ENCODE data around the gene RDH11. TPM values are rescaled to one million over a fixed set of nuclear protein-coding genes. Genes with fewer than 3 reads are reported as not detected.

RDH11 gene
- total RNA-seq, 4 donors from 2014 or later = 24.0 to 48.8 (median 34.9) TPM

DNA sequence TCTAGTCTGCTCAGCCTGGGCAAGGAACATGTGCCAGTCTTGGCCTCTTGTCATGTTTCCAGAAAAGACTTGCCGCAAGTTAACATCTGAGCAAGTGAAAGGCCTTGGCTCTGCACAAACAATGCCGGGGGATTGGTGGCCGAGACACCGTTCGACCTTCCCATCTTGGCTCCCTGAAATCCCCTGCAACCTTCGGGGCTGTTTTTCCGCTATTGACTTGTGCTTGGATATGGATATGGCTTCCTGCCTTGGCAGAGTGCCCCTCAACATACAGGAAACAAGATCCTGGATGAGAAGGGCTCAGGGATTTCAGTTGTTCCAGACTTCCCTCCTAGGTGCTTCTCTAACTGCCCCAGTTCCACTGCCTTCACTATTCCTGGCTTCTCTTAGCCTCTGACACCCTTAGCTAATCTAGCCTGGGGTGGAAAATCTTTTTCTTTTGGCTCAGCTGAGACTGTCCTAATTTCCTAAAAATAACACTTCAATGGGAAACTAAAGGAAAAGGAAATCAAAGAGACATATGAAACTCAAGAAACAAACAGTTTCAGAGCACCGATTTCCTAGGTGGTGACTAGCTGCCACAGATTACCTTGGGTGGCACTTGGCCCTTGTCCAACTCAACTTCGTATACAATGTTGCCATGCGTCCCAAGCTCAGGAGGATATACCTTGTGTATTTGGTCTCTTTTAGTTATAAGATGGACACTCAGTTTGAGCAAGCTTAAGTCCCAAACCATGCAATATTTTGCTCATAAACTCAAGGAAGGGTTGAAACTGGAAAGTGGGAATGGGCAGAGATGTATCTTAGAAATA, 40.0 kb upstream of the RDH11 start:
- Histone ChIP-seq H3K27ac (no peak overlapping the region), H3K27me3 (no peaks in the 10 kb centered on the region), H3K4me1 (peaks cover 0 to 7% (median 0%) of the 10 kb centered on the region in 4 donors), H3K9me3 (no peaks in the 10 kb centered on the region), H3K4me3 (no peak overlapping the region), H3K36me3 (no peaks in the 10 kb centered on the region)
- TF ChIP-seq POLR2A (IDR thresholded peaks at IDR 0.05) (no peak), EP300 (IDR thresholded peaks at IDR 0.05) (no peak)
- TF ChIP-seq, protein P1, sequence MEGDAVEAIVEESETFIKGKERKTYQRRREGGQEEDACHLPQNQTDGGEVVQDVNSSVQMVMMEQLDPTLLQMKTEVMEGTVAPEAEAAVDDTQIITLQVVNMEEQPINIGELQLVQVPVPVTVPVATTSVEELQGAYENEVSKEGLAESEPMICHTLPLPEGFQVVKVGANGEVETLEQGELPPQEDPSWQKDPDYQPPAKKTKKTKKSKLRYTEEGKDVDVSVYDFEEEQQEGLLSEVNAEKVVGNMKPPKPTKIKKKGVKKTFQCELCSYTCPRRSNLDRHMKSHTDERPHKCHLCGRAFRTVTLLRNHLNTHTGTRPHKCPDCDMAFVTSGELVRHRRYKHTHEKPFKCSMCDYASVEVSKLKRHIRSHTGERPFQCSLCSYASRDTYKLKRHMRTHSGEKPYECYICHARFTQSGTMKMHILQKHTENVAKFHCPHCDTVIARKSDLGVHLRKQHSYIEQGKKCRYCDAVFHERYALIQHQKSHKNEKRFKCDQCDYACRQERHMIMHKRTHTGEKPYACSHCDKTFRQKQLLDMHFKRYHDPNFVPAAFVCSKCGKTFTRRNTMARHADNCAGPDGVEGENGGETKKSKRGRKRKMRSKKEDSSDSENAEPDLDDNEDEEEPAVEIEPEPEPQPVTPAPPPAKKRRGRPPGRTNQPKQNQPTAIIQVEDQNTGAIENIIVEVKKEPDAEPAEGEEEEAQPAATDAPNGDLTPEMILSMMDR (IDR thresholded peaks at IDR 0.05) = no peak
- no peak for DNase-seq (ENCODE audit: low spot score in 2 of 2)
- WGBS, 2 donors = 85 to 92% methylated on average over 10 of the region's 10 CpGs

DNA sequence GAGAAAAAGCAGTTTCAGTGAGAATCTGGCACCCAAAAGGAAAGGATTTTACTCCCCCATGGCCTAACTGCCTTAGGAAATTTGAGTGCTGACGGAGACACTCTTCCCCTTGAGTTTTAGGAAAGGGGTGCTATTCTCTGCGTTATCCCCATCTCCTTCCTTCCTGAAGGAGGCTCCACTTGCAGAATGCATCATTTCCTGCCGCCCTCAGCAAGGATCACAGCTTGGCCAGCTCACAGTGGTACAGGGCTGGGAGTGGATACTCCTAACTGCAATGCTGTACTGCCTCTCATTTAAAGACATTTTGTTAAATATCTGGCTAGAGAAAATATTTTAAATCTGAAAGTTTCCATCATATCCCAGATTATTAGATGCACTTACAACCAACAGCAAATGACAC, 39.1 kb upstream of the RDH11 start:
- 51 to 58% methylated on average over 3 of the region's 3 CpGs for WGBS, 2 donors
- no peak for DNase-seq (ENCODE audit: low spot score in 2 of 2)
- H3K27me3 ChIP-seq = no peaks in the 10 kb centered on the region
- H3K36me3 ChIP-seq = no peaks in the 10 kb centered on the region
- H3K4me1 ChIP-seq = peaks cover 0 to 4% (median 0%) of the 10 kb centered on the region in 4 donors
- H3K9me3 ChIP-seq = no peaks in the 10 kb centered on the region
- TF ChIP-seq, protein P1 (IDR thresholded peaks at IDR 0.05) = no peak
- TF ChIP-seq EP300 (IDR thresholded peaks at IDR 0.05) = no peak
- TF ChIP-seq POLR2A (IDR thresholded peaks at IDR 0.05) = no peak
- H3K4me3 ChIP-seq = no peak overlapping the region
- H3K27ac ChIP-seq = no peak overlapping the region

DNA sequence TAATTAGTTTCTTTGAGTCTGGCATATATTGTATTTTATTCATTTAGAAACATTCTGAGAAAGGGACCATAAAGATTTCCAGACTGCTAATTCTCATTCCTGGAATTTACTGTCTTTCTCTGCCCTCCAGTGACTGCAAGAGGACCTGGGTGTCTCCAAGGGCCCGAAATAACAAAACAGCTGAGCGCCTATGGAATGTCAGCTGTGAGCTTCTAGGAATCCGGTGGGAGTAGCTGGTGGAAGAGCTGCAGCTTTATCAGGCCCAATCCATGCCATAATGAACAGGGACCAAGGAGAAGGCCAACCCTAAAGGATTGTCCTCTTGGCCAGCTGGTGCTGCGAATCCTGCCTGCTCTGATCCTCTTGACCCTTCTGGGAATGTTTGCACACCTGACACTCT, 38.1 kb upstream of the RDH11 start:
- no peaks in the 10 kb centered on the region for H3K27me3 ChIP-seq
- no peaks in the 10 kb centered on the region for H3K4me1 ChIP-seq
- TF ChIP-seq EP300 (IDR thresholded peaks at IDR 0.05) (no peak), POLR2A (IDR thresholded peaks at IDR 0.05) (no peak)
- TF ChIP-seq, protein P1 (IDR thresholded peaks at IDR 0.05) = no peak
- H3K27ac ChIP-seq = no peak overlapping the region
- H3K4me3 ChIP-seq = no peak overlapping the region
- 69 to 77% methylated on average over 4 of the region's 4 CpGs for WGBS, 2 donors
- no peak for DNase-seq (ENCODE audit: low spot score in 2 of 2)
- no peaks in the 10 kb centered on the region for H3K9me3 ChIP-seq
- no peaks in the 10 kb centered on the region for H3K36me3 ChIP-seq

DNA sequence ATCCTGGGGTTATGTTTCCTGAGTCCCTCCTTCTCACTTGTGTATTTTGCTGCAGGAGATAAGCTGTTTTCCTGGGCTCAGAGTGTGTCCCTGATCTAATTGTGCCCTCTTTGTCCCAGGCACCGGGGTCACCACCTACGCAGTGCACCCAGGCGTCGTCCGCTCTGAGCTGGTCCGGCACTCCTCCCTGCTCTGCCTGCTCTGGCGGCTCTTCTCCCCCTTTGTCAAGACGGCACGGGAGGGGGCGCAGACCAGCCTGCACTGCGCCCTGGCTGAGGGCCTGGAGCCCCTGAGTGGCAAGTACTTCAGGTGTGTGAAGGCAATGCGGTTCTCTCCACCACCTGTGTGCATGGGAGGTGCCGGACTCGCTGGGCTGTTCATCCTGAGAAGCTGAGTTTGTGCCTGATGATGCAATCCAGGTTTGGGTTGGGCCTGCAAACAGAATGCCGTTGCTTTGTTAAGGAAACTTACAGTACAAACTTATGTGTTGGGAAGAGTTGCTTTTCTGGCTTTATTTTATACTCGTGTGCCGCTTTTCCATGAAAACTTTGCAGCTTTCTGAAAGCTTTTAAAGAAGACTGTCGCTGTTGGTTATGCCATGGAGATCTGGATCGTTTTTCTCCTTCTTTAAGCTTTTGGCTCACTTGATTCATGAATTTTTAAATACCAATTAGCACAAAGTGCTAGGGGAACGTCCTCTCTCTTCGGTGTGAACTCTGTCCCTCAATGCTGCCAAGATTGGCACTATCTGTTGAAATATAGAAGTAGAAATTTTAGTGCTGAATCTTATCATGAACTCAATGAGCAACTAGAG, 33.7 kb upstream of the RDH11 start:
- H3K9me3 ChIP-seq = no peaks in the 10 kb centered on the region
- TF ChIP-seq POLR2A (IDR thresholded peaks at IDR 0.05) = no peak
- TF ChIP-seq EP300 (IDR thresholded peaks at IDR 0.05) = no peak
- TF ChIP-seq, protein P1 (IDR thresholded peaks at IDR 0.05) = no peak

DNA sequence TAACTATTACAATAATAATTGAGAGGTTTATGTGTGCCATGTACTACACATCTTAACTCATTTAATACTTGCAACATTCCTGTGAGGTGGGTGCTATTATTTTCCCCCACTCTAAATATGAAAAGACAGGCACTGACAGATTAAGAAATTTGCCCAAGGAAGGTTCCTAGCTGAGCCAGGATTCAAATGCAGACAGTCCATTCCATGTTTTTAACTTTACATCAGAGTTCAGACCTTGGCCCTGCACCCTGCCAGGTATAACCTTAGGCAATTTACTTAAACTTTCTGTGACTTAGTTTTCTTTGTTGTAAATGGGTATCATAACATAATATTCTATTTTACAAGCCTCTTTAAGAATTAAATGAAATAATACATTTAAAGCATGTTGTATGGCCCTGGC, 32.7 kb upstream of the RDH11 start:
- no peak for TF ChIP-seq EP300 (IDR thresholded peaks at IDR 0.05)
- TF ChIP-seq, protein P1 (IDR thresholded peaks at IDR 0.05) = no peak
- no peak for TF ChIP-seq POLR2A (IDR thresholded peaks at IDR 0.05)
- no peaks in the 10 kb centered on the region for H3K9me3 ChIP-seq
- no peak for DNase-seq (ENCODE audit: low spot score in 2 of 2)
- H3K27me3 ChIP-seq = no peaks in the 10 kb centered on the region
- H3K4me1 ChIP-seq = no peaks in the 10 kb centered on the region
- no peaks in the 10 kb centered on the region for H3K36me3 ChIP-seq
- H3K4me3 ChIP-seq = no peak overlapping the region
- H3K27ac ChIP-seq = no peak overlapping the region

More for the DNA sequence above, 33.7 kb upstream of the RDH11 start:
- WGBS, 2 donors = 50 to 51% methylated on average over 20 to 21 of the region's 21 CpGs
- Histone ChIP-seq H3K27me3 (no peaks in the 10 kb centered on the region), H3K4me1 (no peaks in the 10 kb centered on the region), H3K4me3 (no peak overlapping the region), H3K27ac (no peak overlapping the region), H3K36me3 (no peaks in the 10 kb centered on the region)
- DNase-seq (ENCODE audit: low spot score in 2 of 2) = no peak
